ENCODE data around the gene TPP2.

Gene TPP2

GRCh38 chr13:102631198-102631597, 34.4 kb downstream of the TPP2 start:
- TF ChIP-seq CTCF (IDR thresholded peaks at IDR 0.05; ENCODE audit: unreplicated experiment in 3 of 3) = no peak
- no peaks in the 10 kb centered on the region for H3K27me3 Mint-ChIP-seq (ENCODE audit: low read depth)
- no peak overlapping the region for H3K4me3 Mint-ChIP-seq
- H3K9me3 Mint-ChIP-seq = no peaks in the 10 kb centered on the region
- no peaks in the 10 kb centered on the region for H3K4me1 Mint-ChIP-seq
- no peak overlapping the region for H3K27ac Mint-ChIP-seq
- peaks cover 71% of the 10 kb centered on the region for H3K36me3 Mint-ChIP-seq (ENCODE audit: low read depth)

GRCh38 chr13:102638741-102639140, 42.0 kb downstream of the TPP2 start:
- Mint-ChIP-seq H3K27ac (no peak overlapping the region), H3K4me1 (no peaks in the 10 kb centered on the region), H3K36me3 (ENCODE audit: low read depth) (peaks cover 63% of the 10 kb centered on the region), H3K9me3 (no peaks in the 10 kb centered on the region), H3K4me3 (no peak overlapping the region), H3K27me3 (ENCODE audit: low read depth) (no peaks in the 10 kb centered on the region)
- no peak for TF ChIP-seq CTCF (IDR thresholded peaks at IDR 0.05; ENCODE audit: unreplicated experiment in 3 of 3)

- no peak overlapping the region for H3K4me3 Mint-ChIP-seq
- peak overlapping the region in 1 of 3 experiments; percentile 38 for H3K27ac Mint-ChIP-seq
- no peaks in the 10 kb centered on the region for H3K4me1 Mint-ChIP-seq
- H3K36me3 Mint-ChIP-seq (ENCODE audit: low read depth) = peaks cover 60% of the 10 kb centered on the region
- no peaks in the 10 kb centered on the region for H3K27me3 Mint-ChIP-seq (ENCODE audit: low read depth)
- no peaks in the 10 kb centered on the region for H3K9me3 Mint-ChIP-seq
- no peak for TF ChIP-seq CTCF (IDR thresholded peaks at IDR 0.05; ENCODE audit: unreplicated experiment in 3 of 3)
Observed at GRCh38 chr13:102642029-102642428, 45.2 kb downstream of the TPP2 start.

GRCh38 chr13:102642475-102642874, 45.7 kb downstream of the TPP2 start:
- H3K27me3 Mint-ChIP-seq (ENCODE audit: low read depth) = no peaks in the 10 kb centered on the region
- H3K27ac Mint-ChIP-seq = peak overlapping the region in 1 of 3 experiments; percentile 38
- H3K4me1 Mint-ChIP-seq = no peaks in the 10 kb centered on the region
- peaks cover 58% of the 10 kb centered on the region for H3K36me3 Mint-ChIP-seq (ENCODE audit: low read depth)
- no peaks in the 10 kb centered on the region for H3K9me3 Mint-ChIP-seq
- H3K4me3 Mint-ChIP-seq = no peak overlapping the region
- no peak for TF ChIP-seq CTCF (IDR thresholded peaks at IDR 0.05; ENCODE audit: unreplicated experiment in 3 of 3)

GRCh38 chr13:102643656-102644055, 46.9 kb downstream of the TPP2 start:
- Mint-ChIP-seq H3K4me3 (no peak overlapping the region), H3K36me3 (ENCODE audit: low read depth) (peaks cover 56% of the 10 kb centered on the region)

More at GRCh38 chr13:102643656-102644055, 46.9 kb downstream of the TPP2 start:
- Mint-ChIP-seq H3K27me3 (ENCODE audit: low read depth) (no peaks in the 10 kb centered on the region), H3K27ac (no peak overlapping the region), H3K4me1 (no peaks in the 10 kb centered on the region), H3K9me3 (no peaks in the 10 kb centered on the region)
- TF ChIP-seq CTCF (IDR thresholded peaks at IDR 0.05; ENCODE audit: unreplicated experiment in 3 of 3) = no peak
